ENCODE measurements around the gene PHACTR4. TPM values are rescaled to one million over a fixed set of nuclear protein-coding genes. Genes with fewer than 3 reads are reported as not detected.
"Not testable (repeated sequence)": the region's sequence is repeated elsewhere in the genome, so short reads cannot be mapped to it uniquely, and the experiment has no call there.

Gene PHACTR4
- total RNA-seq, 4 donors from 2014 or later = 9.0 to 45.2 (median 24.3) TPM

GRCh38 chr1:28457678-28458077 is 88.1 kb downstream of the PHACTR4 start:
- H3K4me1 ChIP-seq = no peaks in the 10 kb centered on the region
- DNase-seq = no peak
- peak overlapping the region in 1 of 2 donors; percentile 52 for H3K27ac ChIP-seq
- intact Hi-C loops (cut with DNase I; ENCODE audit: low total_unique reads) = no loop called here
- H3K4me3 ChIP-seq = no peak overlapping the region
- H3K36me3 ChIP-seq = no peaks in the 10 kb centered on the region
- no peak for TF ChIP-seq CTCF (IDR thresholded peaks at IDR 0.05)
- no peak for TF ChIP-seq POLR2A (IDR thresholded peaks at IDR 0.05)
- no peaks in the 10 kb centered on the region for H3K27me3 ChIP-seq
- H3K9me3 ChIP-seq = no peaks in the 10 kb centered on the region

- intact Hi-C loops (cut with DNase I; ENCODE audit: low total_unique reads) = no loop called here
- H3K36me3 ChIP-seq = no peaks in the 10 kb centered on the region
Measured at GRCh38 chr1:28458237-28459228, 89.0 kb downstream of the PHACTR4 start.

GRCh38 chr1:28466226-28466778 is 96.8 kb downstream of the PHACTR4 start:
- no peak for TF ChIP-seq POLR2A (IDR thresholded peaks at IDR 0.05)
- no peak for TF ChIP-seq CTCF (IDR thresholded peaks at IDR 0.05)
- Histone ChIP-seq H3K27me3 (no peaks in the 10 kb centered on the region), H3K36me3 (no peaks in the 10 kb centered on the region), H3K9me3 (no peaks in the 10 kb centered on the region), H3K27ac (no peak overlapping the region), H3K4me3 (no peak overlapping the region), H3K4me1 (no peaks in the 10 kb centered on the region)
- no peak for DNase-seq
- intact Hi-C loops (cut with DNase I; ENCODE audit: low total_unique reads) = no loop called here

More at GRCh38 chr1:28458237-28459228, 89.0 kb downstream of the PHACTR4 start:
- DNase-seq = no peak
- Histone ChIP-seq H3K4me3 (no peak overlapping the region), H3K27me3 (no peaks in the 10 kb centered on the region), H3K27ac (peak overlapping the region in 1 of 2 donors; percentile 68), H3K9me3 (no peaks in the 10 kb centered on the region), H3K4me1 (no peaks in the 10 kb centered on the region)
- TF ChIP-seq CTCF (IDR thresholded peaks at IDR 0.05) = no peak
- no peak for TF ChIP-seq POLR2A (IDR thresholded peaks at IDR 0.05)

- no peaks in the 10 kb centered on the region for H3K27me3 ChIP-seq
- H3K4me1 ChIP-seq = no peaks in the 10 kb centered on the region
- intact Hi-C loops (cut with DNase I; ENCODE audit: low total_unique reads) = no loop called here
- H3K9me3 ChIP-seq = no peaks in the 10 kb centered on the region
- no peaks in the 10 kb centered on the region for H3K36me3 ChIP-seq
- H3K27ac ChIP-seq = no peak overlapping the region
- TF ChIP-seq POLR2A (IDR thresholded peaks at IDR 0.05) = no peak
- TF ChIP-seq CTCF (IDR thresholded peaks at IDR 0.05) = no peak
- no peak overlapping the region for H3K4me3 ChIP-seq
- no peak for DNase-seq
Measured at GRCh38 chr1:28470146-28470545, 100.6 kb downstream of the PHACTR4 start.

- H3K4me1 ChIP-seq; intact Hi-C loops (cut with DNase I; ENCODE audit: low total_unique reads); DNase-seq; H3K9me3 ChIP-seq; H3K36me3 ChIP-seq; H3K27ac ChIP-seq; H3K4me3 ChIP-seq; H3K27me3 ChIP-seq: not testable (repeated sequence)
Measured at GRCh38 chr1:28479497-28479896, 110.0 kb downstream of the PHACTR4 start.
